ENCODE results near the gene NSRP1.

- TF ChIP-seq SP1 (IDR thresholded peaks at IDR 0.05) (no peak), FOXM1 (IDR thresholded peaks at IDR 0.05; ENCODE audit: borderline replicate concordance) (no peak), SUZ12 (IDR thresholded peaks at IDR 0.05) (no peak), ZNF384 (IDR thresholded peaks at IDR 0.05) (no peak), FOXK2 (IDR thresholded peaks at IDR 0.05) (no peak), LEF1 (IDR thresholded peaks at IDR 0.05; ENCODE audit: borderline replicate concordance) (no peak), TARDBP (IDR thresholded peaks at IDR 0.05) (no peak), PKNOX1 (IDR thresholded peaks at IDR 0.05) (no peak), ELF4 (IDR thresholded peaks at IDR 0.05) (no peak), FOXA1 (IDR thresholded peaks at IDR 0.05) (no peak)
These were observed 3.8 kb upstream of the NSRP1 start for GRCh38 chr17:30112794-30113193.

Measured in HEK293T (cell line).